Measurements from ENCODE around the gene GRIA2. TPM values are rescaled to one million over a fixed set of nuclear protein-coding genes. Genes with fewer than 3 reads are reported as not detected.

Gene GRIA2
- total RNA-seq, 1 donor from 2014 or later, result 0.49 TPM

DNA sequence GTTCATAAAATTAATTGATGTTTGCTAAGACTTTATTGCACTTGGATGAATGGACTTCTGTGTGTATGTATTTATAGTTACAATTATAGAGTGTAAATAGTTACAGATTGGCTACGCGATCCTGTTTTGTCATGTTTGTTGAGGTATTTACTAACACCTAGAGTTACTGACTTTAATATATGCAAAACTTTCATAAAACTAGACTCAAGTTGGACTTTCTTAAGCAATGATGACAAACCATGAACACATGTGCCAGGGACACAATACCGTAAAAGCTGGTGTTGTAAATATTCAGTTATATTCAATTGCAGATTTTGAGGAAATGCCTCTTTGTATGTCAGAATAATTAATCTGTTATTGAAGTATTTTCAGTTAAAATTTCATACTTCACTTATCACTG lies 6.1 kb downstream of the GRIA2 start:
- no peak for DNase-seq (ENCODE audit: extremely low spot score in 2 of 2)
- Histone ChIP-seq H3K4me1 (peaks cover 12% of the 10 kb centered on the region), H3K27ac (no peak overlapping the region), H3K9me3 (no peaks in the 10 kb centered on the region), H3K4me3 (no peak overlapping the region), H3K36me3 (no peaks in the 10 kb centered on the region), H3K27me3 (peaks cover 13% of the 10 kb centered on the region)
- TF ChIP-seq POLR2A (IDR thresholded peaks at IDR 0.05) (no peak), POLR2AphosphoS5 (IDR thresholded peaks at IDR 0.05; ENCODE audit: insufficient read depth in 1 of 2, low read depth in 1 of 2) (no peak), CTCF (IDR thresholded peaks at IDR 0.05) (no peak)
- intact Hi-C loops (cut with DNase I), result no loop called here

- TF ChIP-seq POLR2A (IDR thresholded peaks at IDR 0.05) (no peak), POLR2AphosphoS5 (IDR thresholded peaks at IDR 0.05; ENCODE audit: insufficient read depth in 1 of 2, low read depth in 1 of 2) (no peak), CTCF (IDR thresholded peaks at IDR 0.05) (no peak)
- no peaks in the 10 kb centered on the region for H3K36me3 ChIP-seq
- no peaks in the 10 kb centered on the region for H3K9me3 ChIP-seq
- intact Hi-C loops (cut with DNase I), result no loop called here
- H3K27me3 ChIP-seq, result no peaks in the 10 kb centered on the region
- H3K27ac ChIP-seq, result no peak overlapping the region
- DNase-seq (ENCODE audit: extremely low spot score in 2 of 2), result no peak
- H3K4me3 ChIP-seq, result no peak overlapping the region
- no peaks in the 10 kb centered on the region for H3K4me1 ChIP-seq
Observed at GRCh38 chr4:157231525-157231924, 11.0 kb downstream of the GRIA2 start.

- no peaks in the 10 kb centered on the region for H3K27me3 ChIP-seq
- H3K9me3 ChIP-seq, result no peaks in the 10 kb centered on the region
- intact Hi-C loops (cut with DNase I), result no loop called here
- H3K36me3 ChIP-seq, result no peaks in the 10 kb centered on the region
- no peaks in the 10 kb centered on the region for H3K4me1 ChIP-seq
- no peak overlapping the region for H3K27ac ChIP-seq
- TF ChIP-seq POLR2AphosphoS5 (IDR thresholded peaks at IDR 0.05; ENCODE audit: insufficient read depth in 1 of 2, low read depth in 1 of 2) (no peak), CTCF (IDR thresholded peaks at IDR 0.05) (no peak), POLR2A (IDR thresholded peaks at IDR 0.05) (no peak)
- no peak for DNase-seq (ENCODE audit: extremely low spot score in 2 of 2)
- H3K4me3 ChIP-seq, result no peak overlapping the region
Observed at GRCh38 chr4:157242871-157243270, 22.3 kb downstream of the GRIA2 start.

GRCh38 chr4:157244348-157244747 lies 23.8 kb downstream of the GRIA2 start:
- Histone ChIP-seq H3K4me3 (no peak overlapping the region), H3K27me3 (no peaks in the 10 kb centered on the region), H3K27ac (no peak overlapping the region), H3K36me3 (no peaks in the 10 kb centered on the region), H3K9me3 (no peaks in the 10 kb centered on the region), H3K4me1 (no peaks in the 10 kb centered on the region)
- TF ChIP-seq POLR2AphosphoS5 (IDR thresholded peaks at IDR 0.05; ENCODE audit: insufficient read depth in 1 of 2, low read depth in 1 of 2) (no peak), POLR2A (IDR thresholded peaks at IDR 0.05) (no peak), CTCF (IDR thresholded peaks at IDR 0.05) (no peak)
- intact Hi-C loops (cut with DNase I), result no loop called here
- DNase-seq (ENCODE audit: extremely low spot score in 2 of 2), result no peak

- Histone ChIP-seq H3K4me1 (no peaks in the 10 kb centered on the region), H3K36me3 (no peaks in the 10 kb centered on the region), H3K27me3 (no peaks in the 10 kb centered on the region), H3K4me3 (no peak overlapping the region), H3K9me3 (no peaks in the 10 kb centered on the region), H3K27ac (no peak overlapping the region)
- intact Hi-C loops (cut with DNase I), result no loop called here
- TF ChIP-seq POLR2AphosphoS5 (IDR thresholded peaks at IDR 0.05; ENCODE audit: insufficient read depth in 1 of 2, low read depth in 1 of 2) (no peak), CTCF (IDR thresholded peaks at IDR 0.05) (no peak), POLR2A (IDR thresholded peaks at IDR 0.05) (no peak)
- no peak for DNase-seq (ENCODE audit: extremely low spot score in 2 of 2)
Observed at GRCh38 chr4:157245351-157245750, 24.8 kb downstream of the GRIA2 start.

Data from vagina (tissue), 2 donors.